HUES48 (cell line): Measurements from ENCODE around the gene SERGEF.
"Not testable (repeated sequence)": the region's sequence is repeated elsewhere in the genome, so short reads cannot be mapped to it uniquely, and the experiment has no call there.

ENCODE experiments used
- H3K27ac ChIP-seq: one replicate; pipeline ENCODE4 v1.7.0; 2013; ENCODE audit warnings: low read depth, low read length, inconsistent platforms
- H3K27me3 ChIP-seq: 2 replicates; pipeline ENCODE4 v1.6.1; 2013; ENCODE audit warnings: mild to moderate bottlenecking, low read length; ENCODE audit not compliant: control insufficient read depth, insufficient read depth
- H3K36me3 ChIP-seq: 2 replicates; pipeline ENCODE4 v1.6.1; 2013; ENCODE audit warnings: low read length; ENCODE audit not compliant: control insufficient read depth, insufficient read depth
- H3K4me1 ChIP-seq: 2 replicates; pipeline ENCODE4 v1.6.1; 2013; ENCODE audit warnings: mild to moderate bottlenecking, low read length; ENCODE audit not compliant: control insufficient read depth, insufficient read depth
- H3K4me3 ChIP-seq: 2 replicates; pipeline ENCODE4 v1.5.1; 2013; ENCODE audit warnings: mild to moderate bottlenecking, low read depth, low read length
- H3K9ac ChIP-seq: 2 replicates; pipeline ENCODE4 v1.6.1; 2013; ENCODE audit warnings: mild to moderate bottlenecking, low read depth, low read length, moderate library complexity
- H3K9me3 ChIP-seq: 2 replicates; pipeline ENCODE4 v1.6.1; 2013; ENCODE audit warnings: low read length; ENCODE audit not compliant: control insufficient read depth, insufficient read depth

The SERGEF gene

DNA sequence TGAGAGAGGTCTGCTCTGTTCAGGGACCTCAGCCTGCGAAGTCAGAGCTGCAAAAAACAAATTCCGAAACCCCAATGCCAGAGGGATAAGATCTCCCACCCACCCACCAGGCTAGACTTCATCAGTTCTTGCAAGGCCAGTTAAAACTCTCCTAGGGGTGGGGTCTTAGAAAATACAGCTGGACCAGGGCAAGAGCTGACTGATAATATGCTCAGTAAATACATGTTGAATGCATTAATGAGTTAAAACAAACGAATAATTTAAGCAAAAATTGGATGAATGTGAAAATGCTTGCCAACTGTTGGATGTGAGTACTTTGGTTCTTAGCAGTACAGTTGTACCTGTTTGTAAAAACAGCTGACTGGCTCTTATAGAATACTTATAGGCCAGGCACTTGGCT lies 129.8 kb downstream of the SERGEF start:
- Histone ChIP-seq H3K9me3 (no peaks in the 10 kb centered on the region), H3K9ac (no peak overlapping the region), H3K4me1 (peaks cover 14% of the 10 kb centered on the region), H3K27me3 (no peaks in the 10 kb centered on the region), H3K36me3 (no peaks in the 10 kb centered on the region), H3K27ac (no peak overlapping the region), H3K4me3 (no peak overlapping the region)

DNA sequence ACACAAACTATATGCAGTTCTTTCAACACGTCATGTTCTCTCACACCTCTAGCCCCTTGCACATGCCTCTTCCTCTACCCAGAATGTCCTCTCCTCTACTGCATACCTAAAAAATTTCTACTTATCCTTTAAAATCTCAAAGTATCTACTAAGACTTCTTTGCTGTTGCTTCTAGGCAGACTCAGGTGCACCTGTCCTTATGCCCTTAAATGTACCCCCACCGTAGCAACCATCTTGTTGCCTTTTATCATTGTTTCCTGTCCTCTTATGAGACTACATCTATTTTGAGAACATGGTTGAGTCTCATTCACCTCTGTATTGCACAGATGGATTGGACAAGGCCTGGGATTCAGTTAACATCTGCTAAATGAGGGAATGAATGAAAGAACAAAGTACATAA lies 134.1 kb downstream of the SERGEF start:
- Histone ChIP-seq H3K36me3 (no peaks in the 10 kb centered on the region), H3K4me3 (no peak overlapping the region), H3K9me3 (no peaks in the 10 kb centered on the region), H3K27ac (no peak overlapping the region), H3K4me1 (peaks cover 8% of the 10 kb centered on the region; the same call in 1 of the 2 replicates), H3K9ac (no peak overlapping the region), H3K27me3 (no peaks in the 10 kb centered on the region)

DNA sequence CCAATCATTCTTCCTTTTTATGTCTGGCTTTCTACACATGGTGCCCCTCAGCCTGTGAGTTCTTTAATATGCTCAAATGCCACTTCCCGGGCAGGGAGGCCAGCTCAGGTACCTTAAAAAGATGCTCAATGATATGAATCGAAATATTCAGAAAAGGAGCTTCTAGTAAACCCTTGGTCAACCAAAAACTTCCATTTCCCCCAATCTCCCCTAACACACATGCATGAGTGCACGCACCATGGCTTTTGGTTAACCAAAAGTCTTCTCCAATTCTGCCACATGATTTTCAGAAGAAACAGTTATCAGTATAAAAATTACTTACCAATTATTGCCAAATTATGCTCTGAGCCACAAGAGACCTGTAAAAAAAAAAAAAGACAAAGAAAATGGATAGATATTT lies 135.0 kb downstream of the SERGEF start:
- H3K27me3 ChIP-seq, result no peaks in the 10 kb centered on the region
- H3K4me1 ChIP-seq, result peaks cover 8% of the 10 kb centered on the region; the same call in 1 of the 2 replicates
- no peak overlapping the region for H3K27ac ChIP-seq
- no peaks in the 10 kb centered on the region for H3K36me3 ChIP-seq
- H3K9me3 ChIP-seq, result no peaks in the 10 kb centered on the region
- no peak overlapping the region for H3K4me3 ChIP-seq
- no peak overlapping the region for H3K9ac ChIP-seq

DNA sequence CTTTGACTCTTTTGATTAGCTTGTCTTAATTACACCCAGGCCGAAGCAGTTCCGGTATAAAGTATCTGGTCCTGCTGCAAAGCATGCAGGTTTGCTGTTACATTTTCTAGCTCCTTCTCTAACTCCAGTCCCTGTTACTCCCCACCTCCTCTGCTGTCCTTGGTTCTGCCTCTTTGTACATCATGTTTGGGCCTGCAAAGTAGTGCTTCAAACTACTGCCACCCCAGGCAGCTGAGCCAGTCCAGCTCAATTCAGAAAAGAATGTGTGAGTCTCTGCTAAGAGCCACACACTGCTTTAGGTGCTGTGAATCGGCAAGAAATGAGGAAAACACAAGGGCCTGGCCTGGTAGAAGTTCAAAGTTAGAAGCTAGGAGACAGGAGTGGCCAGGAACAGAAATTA lies 136.0 kb downstream of the SERGEF start:
- Histone ChIP-seq H3K27ac (no peak overlapping the region), H3K27me3 (no peaks in the 10 kb centered on the region), H3K9me3 (no peaks in the 10 kb centered on the region), H3K36me3 (no peaks in the 10 kb centered on the region), H3K4me1 (peaks cover 8% of the 10 kb centered on the region; the same call in 1 of the 2 replicates), H3K4me3 (no peak overlapping the region), H3K9ac (no peak overlapping the region)

DNA sequence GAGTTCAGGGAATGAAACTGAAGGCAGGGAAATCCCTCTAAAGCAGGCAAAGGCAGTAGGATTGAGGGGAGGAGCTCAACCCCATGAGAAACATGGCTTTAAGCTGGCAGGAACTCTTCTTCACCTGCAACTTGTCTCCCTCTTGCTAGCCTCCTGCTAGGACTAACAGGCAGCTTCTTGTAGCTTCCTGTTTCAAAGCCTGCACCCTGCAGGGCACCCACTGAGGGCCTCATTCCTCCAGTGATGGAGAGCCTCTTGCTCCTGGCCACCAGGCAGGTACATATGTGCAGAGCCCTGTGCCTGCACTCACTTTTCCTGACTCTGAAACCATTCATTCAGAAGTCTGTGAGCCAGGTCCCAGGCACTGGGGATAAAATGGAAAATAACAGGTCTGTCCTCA lies 137.0 kb downstream of the SERGEF start:
- no peaks in the 10 kb centered on the region for H3K27me3 ChIP-seq
- H3K36me3 ChIP-seq, result no peaks in the 10 kb centered on the region
- peaks cover 8% of the 10 kb centered on the region; the same call in 1 of the 2 replicates for H3K4me1 ChIP-seq
- H3K27ac ChIP-seq, result no peak overlapping the region
- no peak overlapping the region for H3K4me3 ChIP-seq
- H3K9ac ChIP-seq, result no peak overlapping the region
- H3K9me3 ChIP-seq, result no peaks in the 10 kb centered on the region

DNA sequence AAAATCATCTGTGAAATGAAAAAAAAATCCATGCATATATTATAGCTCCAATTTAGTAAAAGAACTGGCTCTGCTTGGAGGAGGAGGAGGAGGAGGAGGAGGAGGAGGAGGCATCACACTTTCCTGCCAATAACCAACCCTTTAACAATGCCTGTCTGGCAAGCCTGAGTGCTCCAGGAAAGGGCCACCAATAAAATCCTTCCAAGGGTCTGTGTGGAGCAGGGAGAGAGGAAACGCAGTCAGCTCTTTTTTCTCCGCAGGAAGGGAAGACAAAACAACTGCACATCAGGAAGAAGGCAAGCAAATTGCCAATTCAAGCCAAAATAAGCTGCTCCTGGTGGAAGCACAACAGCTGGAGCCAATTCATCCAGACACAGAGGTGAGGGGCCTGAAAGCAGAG lies 139.3 kb downstream of the SERGEF start:
- no peaks in the 10 kb centered on the region for H3K27me3 ChIP-seq
- no peaks in the 10 kb centered on the region for H3K36me3 ChIP-seq
- no peak overlapping the region for H3K4me3 ChIP-seq
- peaks cover 8% of the 10 kb centered on the region; the same call in 1 of the 2 replicates for H3K4me1 ChIP-seq
- no peak overlapping the region for H3K9ac ChIP-seq
- no peak overlapping the region for H3K27ac ChIP-seq
- no peaks in the 10 kb centered on the region for H3K9me3 ChIP-seq

DNA sequence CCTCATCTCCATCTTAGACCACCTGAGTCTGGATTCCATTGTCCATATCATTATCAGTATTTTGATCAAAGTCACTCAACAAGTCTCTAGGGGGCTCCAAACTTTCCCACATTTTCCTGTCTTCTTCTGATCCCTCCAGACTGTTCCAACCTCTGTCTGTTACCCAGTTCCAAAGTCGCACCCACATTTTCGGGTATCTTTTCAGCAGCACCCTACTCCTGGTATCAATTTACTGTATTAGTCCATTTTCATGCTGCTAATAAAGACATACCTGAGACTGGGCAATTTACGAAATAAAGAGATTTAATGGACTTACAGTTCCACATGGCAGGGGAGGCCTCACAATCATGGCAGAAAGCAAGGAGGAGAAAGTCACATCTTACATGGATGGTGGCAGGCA lies 144.4 kb downstream of the SERGEF start:
- not testable (repeated sequence) for H3K27ac ChIP-seq, H3K27me3 ChIP-seq, H3K36me3 ChIP-seq

DNA sequence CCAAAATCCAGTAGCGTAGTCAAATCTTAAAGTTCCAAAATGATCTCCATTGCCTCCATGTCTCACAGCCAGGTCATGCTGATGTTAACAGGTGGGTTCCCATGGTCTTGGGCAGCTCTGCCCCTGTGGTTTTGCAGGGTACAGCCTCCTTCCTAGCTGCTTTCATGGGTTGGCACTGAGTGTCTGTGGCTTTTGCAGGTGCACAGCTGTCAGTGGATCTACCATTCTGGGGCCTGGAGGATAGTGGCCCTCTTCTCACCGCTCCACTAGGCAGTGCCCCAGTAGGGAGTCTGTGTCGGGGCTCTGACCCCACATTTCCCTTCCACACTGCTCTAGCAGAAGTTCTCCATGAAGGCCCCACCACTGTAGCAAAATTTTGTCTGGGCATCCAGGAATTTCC lies 145.5 kb downstream of the SERGEF start:
- Histone ChIP-seq H3K36me3 (no peaks in the 10 kb centered on the region), H3K9ac (no peak overlapping the region), H3K9me3 (no peaks in the 10 kb centered on the region; the same call in 1 of the 2 replicates), H3K4me1 (peaks cover 9% of the 10 kb centered on the region; the same call in 1 of the 2 replicates), H3K27me3 (no peaks in the 10 kb centered on the region), H3K4me3 (no peak overlapping the region), H3K27ac (no peak overlapping the region)

More for the DNA sequence above, 144.4 kb downstream of the SERGEF start:
- H3K4me1 ChIP-seq, H3K9me3 ChIP-seq, H3K9ac ChIP-seq, H3K4me3 ChIP-seq: not testable (repeated sequence)

DNA sequence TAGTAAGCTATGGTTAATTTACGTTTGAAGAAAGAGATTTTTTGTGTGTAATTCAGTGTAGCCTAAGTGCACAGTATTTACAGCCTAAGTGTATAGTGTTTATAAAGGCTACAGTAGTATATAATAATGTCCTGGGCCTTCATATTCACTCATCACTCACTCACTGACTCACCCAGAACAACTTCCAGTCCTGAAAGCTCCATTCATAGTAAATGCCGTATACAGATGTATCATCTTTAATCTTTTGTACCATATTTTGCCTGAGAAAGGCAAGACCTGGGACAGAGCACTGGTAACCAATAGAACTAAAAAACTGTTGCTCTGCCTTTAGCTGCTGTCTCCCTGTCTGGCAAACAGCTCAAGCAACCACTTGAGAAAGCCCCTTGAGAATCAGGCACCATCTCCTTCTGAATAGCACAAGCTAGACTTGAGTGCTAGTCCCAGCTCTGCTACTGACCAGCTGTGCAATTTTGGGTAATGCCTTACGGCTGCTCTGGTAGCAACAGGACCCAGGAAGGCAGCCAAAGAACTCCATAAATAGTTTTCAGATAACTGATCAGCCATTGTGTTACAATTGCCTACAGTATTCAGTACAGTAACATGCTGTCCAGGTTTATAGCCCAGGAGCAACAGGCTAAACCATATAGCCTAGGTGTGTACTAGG lies 146.9 kb downstream of the SERGEF start:
- peaks cover 10% of the 10 kb centered on the region; the same call in 1 of the 2 replicates for H3K4me1 ChIP-seq

DNA sequence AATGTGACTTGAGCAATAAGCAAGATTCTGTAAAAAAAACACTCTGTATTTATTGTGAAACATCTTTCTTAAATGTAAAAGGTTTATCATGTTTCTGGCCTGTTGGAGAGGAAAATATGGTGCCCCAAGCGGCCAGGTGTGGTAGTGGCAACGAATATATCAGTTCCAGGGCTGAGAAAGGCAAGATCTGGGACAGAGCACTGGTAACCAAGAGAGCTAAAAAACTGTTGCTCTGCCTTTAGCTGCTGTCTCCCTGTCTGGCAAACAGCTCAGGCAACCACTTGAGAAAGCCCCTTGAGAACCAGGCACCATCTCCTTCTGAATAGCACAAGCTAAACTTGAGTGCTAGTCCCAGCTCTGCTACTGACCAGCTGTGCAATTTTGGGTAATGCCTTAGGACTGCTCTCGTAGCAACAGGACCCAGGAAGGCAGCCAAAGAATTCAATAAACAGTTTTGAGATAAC lies 148.3 kb downstream of the SERGEF start:
- no peaks in the 10 kb centered on the region for H3K27me3 ChIP-seq
- H3K4me1 ChIP-seq, result peaks cover 10% of the 10 kb centered on the region; the same call in 1 of the 2 replicates
- no peaks in the 10 kb centered on the region; the same call in 1 of the 2 replicates for H3K9me3 ChIP-seq
- H3K36me3 ChIP-seq, result no peaks in the 10 kb centered on the region
- H3K27ac ChIP-seq, result no peak overlapping the region
- no peak overlapping the region for H3K9ac ChIP-seq
- H3K4me3 ChIP-seq, result no peak overlapping the region

More for the DNA sequence above, 146.9 kb downstream of the SERGEF start:
- no peak overlapping the region for H3K9ac ChIP-seq
- no peaks in the 10 kb centered on the region for H3K27me3 ChIP-seq
- H3K36me3 ChIP-seq, result no peaks in the 10 kb centered on the region
- no peaks in the 10 kb centered on the region; the same call in 1 of the 2 replicates for H3K9me3 ChIP-seq
- H3K4me3 ChIP-seq, result no peak overlapping the region
- no peak overlapping the region for H3K27ac ChIP-seq

DNA sequence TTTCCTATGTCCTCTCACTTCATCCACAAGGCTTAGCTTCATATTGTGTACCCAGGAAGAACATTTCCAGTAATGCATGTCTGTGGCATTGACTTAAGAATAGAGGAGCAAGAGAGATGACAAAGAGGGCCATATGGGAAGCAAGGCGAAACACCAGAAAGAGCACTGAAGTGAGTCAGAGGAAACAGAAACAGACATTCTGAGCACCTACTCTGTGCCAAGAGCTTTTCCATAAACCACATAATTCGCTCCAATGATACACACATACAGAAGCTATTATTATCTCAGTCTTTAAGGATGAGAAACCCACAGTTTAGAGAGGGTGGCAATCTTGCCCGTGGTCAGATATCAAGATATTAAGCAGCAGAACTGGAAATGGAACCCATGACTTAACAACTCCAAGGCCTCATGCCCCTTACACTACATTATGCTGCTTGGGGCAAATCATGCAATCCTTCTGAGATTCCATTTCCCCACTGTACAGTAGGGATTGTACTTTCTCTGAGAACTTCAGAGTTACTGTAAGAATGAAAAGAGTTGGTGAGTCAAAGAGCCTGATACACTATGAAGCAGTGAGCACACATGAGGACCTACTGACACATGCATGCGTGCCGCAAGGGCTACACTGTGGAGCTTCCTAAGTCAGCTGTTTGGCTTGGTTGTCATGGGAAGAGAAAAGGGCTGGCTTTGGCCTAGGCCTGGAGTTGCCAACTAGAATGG lies 151.7 kb downstream of the SERGEF start:
- peaks cover 10% of the 10 kb centered on the region; the same call in 1 of the 2 replicates for H3K4me1 ChIP-seq
- no peak overlapping the region for H3K9ac ChIP-seq
- no peaks in the 10 kb centered on the region for H3K9me3 ChIP-seq
- H3K4me3 ChIP-seq, result no peak overlapping the region
- no peaks in the 10 kb centered on the region for H3K27me3 ChIP-seq
- H3K36me3 ChIP-seq, result no peaks in the 10 kb centered on the region
- no peak overlapping the region for H3K27ac ChIP-seq
